WTC11 (cell line): ENCODE results near the gene MNT. TPM values are rescaled to one million over a fixed set of nuclear protein-coding genes. Genes with fewer than 3 reads are reported as not detected.

Experiments used
- ATAC-seq: fragments of 200-7000 bp; cut with Tn5 transposase; 2 replicates; pipeline ENCODE4 v1.10.0; 2021; ENCODE audit warnings: mild to moderate bottlenecking, moderate library complexity
- CTCF ChIA-PET: fragments of 300-600 bp; sonication (Branson Sonifier 250); formaldehyde crosslinking; loops from one replicate; lab custom pipeline; 2021; ENCODE audit warnings: antibody characterized with exemption; lab: Charles Lee
- POLR2A ChIA-PET: fragments of 350-600 bp; sonication (Branson Sonifier 250); formaldehyde crosslinking; loops from one replicate; lab custom pipeline; 2021; ENCODE audit warnings: antibody characterized with exemption; lab: Charles Lee
- DNase-seq: peaks from one replicate; pipeline ENCODE4 v3.0.0; 2021; ENCODE audit warnings: low spot score
- H3K27ac Mint-ChIP-seq: 2 replicates; pipeline ENCODE4 v1.8.0; 2021; ENCODE audit warnings: mixed read lengths
- H3K27me3 Mint-ChIP-seq: 2 replicates; pipeline ENCODE4 v1.8.0; 2021; ENCODE audit warnings: low read depth, mild to moderate bottlenecking, moderate library complexity, mixed read lengths
- H3K36me3 Mint-ChIP-seq: 2 replicates; pipeline ENCODE4 v1.8.0; 2021; ENCODE audit warnings: mixed read lengths
- H3K4me1 Mint-ChIP-seq: 2 replicates; pipeline ENCODE4 v1.8.0; 2022; ENCODE audit warnings: mixed read lengths
- H3K4me3 Mint-ChIP-seq: 2 replicates; pipeline ENCODE4 v1.8.0; 2021; ENCODE audit warnings: mild to moderate bottlenecking, moderate library complexity, mixed read lengths
- H3K9me3 Mint-ChIP-seq: 2 replicates; pipeline ENCODE4 v1.8.0; 2021; ENCODE audit warnings: mixed read lengths
- ESRRA ChIP-seq: sonication (generic); formaldehyde crosslinking; IDR thresholded peaks from 2 replicates; pipeline ENCODE4 v1.8.1; 2022; ENCODE audit warnings: mild to moderate bottlenecking, missing genetic modification reagents, borderline replicate concordance
- FOXK1 ChIP-seq: sonication (generic); formaldehyde crosslinking; IDR thresholded peaks from 2 replicates; pipeline ENCODE4 v1.8.0; 2022; ENCODE audit warnings: mild to moderate bottlenecking, moderate library complexity, missing genetic modification reagents
- IRF2 ChIP-seq: sonication (generic); formaldehyde crosslinking; IDR thresholded peaks from 2 replicates; pipeline ENCODE4 v1.8.0; 2022; ENCODE audit warnings: low read depth, missing genetic modification reagents, borderline replicate concordance
- MXD4 ChIP-seq: fragments of 250-450 bp; sonication (Bioruptor Pico); IDR thresholded peaks from 2 replicates; pipeline ENCODE4 v1.8.0; 2021; ENCODE audit warnings: mild to moderate bottlenecking, moderate library complexity, borderline replicate concordance
- MYBL2 ChIP-seq: sonication (generic); formaldehyde crosslinking; IDR thresholded peaks from 2 replicates; pipeline ENCODE4 v1.8.1; 2023; ENCODE audit warnings: mild to moderate bottlenecking, moderate library complexity, missing genetic modification reagents
- ZNF232 ChIP-seq: sonication (generic); formaldehyde crosslinking; IDR thresholded peaks from 2 replicates; pipeline ENCODE4 v1.8.0; 2022; ENCODE audit warnings: mild to moderate bottlenecking, missing genetic modification reagents
- ZNF416 ChIP-seq: fragments of 250-450 bp; sonication (Bioruptor Pico); IDR thresholded peaks from 2 replicates; pipeline ENCODE4 v1.9.0; 2021; ENCODE audit warnings: mild to moderate bottlenecking, inconsistent platforms
- ZNF423 ChIP-seq: fragments of 250-450 bp; sonication (Bioruptor Pico); IDR thresholded peaks from 2 replicates; pipeline ENCODE4 v2.1.2; 2022; ENCODE audit warnings: mild to moderate bottlenecking, moderate library complexity
- total RNA-seq: library from RNA; stranded (reverse); gene quantifications from 3 replicates; pipeline ENCODE4 v1.2.3, GENCODE V29; 2021
- TF ChIP-seq, protein P1 (sequence below): fragments of 200-600 bp; IDR thresholded peaks from 2 replicates; pipeline ENCODE4 v1.8.0; 2022; ENCODE audit warnings: antibody characterized with exemption
- TF ChIP-seq, protein P2 (sequence below): sonication (generic); formaldehyde crosslinking; IDR thresholded peaks from 2 replicates; pipeline ENCODE4 v1.8.1; 2023; ENCODE audit warnings: mild to moderate bottlenecking, missing genetic modification reagents, moderate library complexity
- TF ChIP-seq, protein P3 (sequence below): sonication (generic); formaldehyde crosslinking; IDR thresholded peaks from 2 replicates; pipeline ENCODE4 v1.8.1; 2023; ENCODE audit warnings: mild to moderate bottlenecking, missing genetic modification reagents, moderate library complexity
- TF ChIP-seq, protein P4 (sequence below): sonication (generic); formaldehyde crosslinking; IDR thresholded peaks from 2 replicates; pipeline ENCODE4 v1.8.1; 2022; ENCODE audit warnings: missing genetic modification reagents, borderline replicate concordance
- TF ChIP-seq, protein P5 (sequence below): sonication (generic); formaldehyde crosslinking; conservative IDR thresholded peaks from 2 replicates; pipeline ENCODE4 v1.8.1; 2022; ENCODE audit warnings: mild to moderate bottlenecking, missing genetic modification reagents
- TF ChIP-seq, protein P6 (sequence below): sonication (generic); formaldehyde crosslinking; IDR thresholded peaks from 2 replicates; pipeline ENCODE4 v1.8.0; 2022; ENCODE audit warnings: mild to moderate bottlenecking, missing genetic modification reagents

Gene MNT
- total RNA-seq, 1 experiment from 2014 or later: 21.6 TPM

DNA sequence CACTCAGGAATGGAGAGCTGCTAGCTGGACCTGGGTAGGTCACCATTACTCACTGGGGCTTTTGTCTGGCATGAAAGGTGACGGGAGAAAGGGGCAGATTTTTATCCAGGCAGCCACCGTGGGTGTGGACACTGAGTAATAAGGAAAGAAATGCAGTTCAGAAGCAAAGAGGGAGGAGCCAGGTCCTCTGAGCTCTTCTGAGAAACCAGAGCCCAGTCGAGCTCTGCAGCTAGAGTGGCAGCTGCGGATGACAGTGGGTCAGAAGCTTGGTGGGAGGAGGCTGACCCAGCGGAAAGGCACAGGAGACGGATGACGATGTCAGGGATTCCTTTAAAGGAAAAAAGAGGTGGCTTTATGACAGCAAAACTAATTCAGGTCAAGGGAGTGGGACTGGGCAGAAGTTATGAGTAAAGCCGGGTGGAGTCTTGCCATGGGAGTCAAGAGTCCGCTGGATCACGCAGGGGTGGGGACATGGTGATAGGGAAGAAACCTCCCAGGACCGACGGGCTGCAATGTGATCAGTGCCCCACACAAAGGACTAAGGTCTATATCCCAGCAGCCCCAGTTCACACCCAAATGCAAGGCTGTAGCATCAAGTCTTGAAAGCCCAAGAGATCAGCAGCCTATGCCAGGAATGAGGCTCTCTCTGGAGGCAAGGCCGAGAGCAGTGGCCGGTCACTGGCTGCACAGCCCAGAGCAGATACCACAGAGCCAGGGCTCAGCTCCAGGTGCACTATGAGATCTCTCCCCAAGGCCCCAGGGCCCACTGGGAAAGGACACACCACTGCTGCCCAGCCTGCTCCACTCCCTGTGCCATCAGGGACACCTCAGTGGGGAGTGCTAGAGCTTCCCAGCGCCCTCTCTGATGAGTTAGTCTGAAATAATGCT lies 6.3 kb upstream of the MNT start:
- ChIA-PET POLR2A (interaction anchor here (0.7 kb wide), 1 partner anchor 484 kb away, joined by 3 read pairs; no protein-coding TSS in a partner anchor), CTCF (interaction anchor here (0.7 to 2.4 kb wide), 5 partner anchors 9 to 279 kb away, joined by 3 to 24 read pairs (median 6); no protein-coding TSS in a partner anchor)
- ATAC-seq (no peak), DNase-seq (no peak)
- Mint-ChIP-seq H3K4me1 (peaks cover 6% of the 10 kb centered on the region; the same call in 1 of the 2 replicates), H3K36me3 (peaks cover 7% of the 10 kb centered on the region), H3K27me3 (0 out of 2 replicates have a peak, but pooled peaks cover 5% of the 10 kb centered on the region), H3K4me3 (no peak overlapping the region), H3K9me3 (no peaks in the 10 kb centered on the region), H3K27ac (peak overlapping the region; percentile 74)
- TF ChIP-seq, protein P1, sequence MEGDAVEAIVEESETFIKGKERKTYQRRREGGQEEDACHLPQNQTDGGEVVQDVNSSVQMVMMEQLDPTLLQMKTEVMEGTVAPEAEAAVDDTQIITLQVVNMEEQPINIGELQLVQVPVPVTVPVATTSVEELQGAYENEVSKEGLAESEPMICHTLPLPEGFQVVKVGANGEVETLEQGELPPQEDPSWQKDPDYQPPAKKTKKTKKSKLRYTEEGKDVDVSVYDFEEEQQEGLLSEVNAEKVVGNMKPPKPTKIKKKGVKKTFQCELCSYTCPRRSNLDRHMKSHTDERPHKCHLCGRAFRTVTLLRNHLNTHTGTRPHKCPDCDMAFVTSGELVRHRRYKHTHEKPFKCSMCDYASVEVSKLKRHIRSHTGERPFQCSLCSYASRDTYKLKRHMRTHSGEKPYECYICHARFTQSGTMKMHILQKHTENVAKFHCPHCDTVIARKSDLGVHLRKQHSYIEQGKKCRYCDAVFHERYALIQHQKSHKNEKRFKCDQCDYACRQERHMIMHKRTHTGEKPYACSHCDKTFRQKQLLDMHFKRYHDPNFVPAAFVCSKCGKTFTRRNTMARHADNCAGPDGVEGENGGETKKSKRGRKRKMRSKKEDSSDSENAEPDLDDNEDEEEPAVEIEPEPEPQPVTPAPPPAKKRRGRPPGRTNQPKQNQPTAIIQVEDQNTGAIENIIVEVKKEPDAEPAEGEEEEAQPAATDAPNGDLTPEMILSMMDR: no peak
- TF ChIP-seq IRF2 (no peak), ESRRA (CRISPR knock-in tag) (no peak), MYBL2 (CRISPR knock-in tag) (no peak), MXD4 (CRISPR knock-in tag) (no peak), ZNF423 (no peak), ZNF416 (CRISPR knock-in tag) (no peak), FOXK1 (CRISPR knock-in tag) (no peak)
- TF ChIP-seq, protein P2, sequence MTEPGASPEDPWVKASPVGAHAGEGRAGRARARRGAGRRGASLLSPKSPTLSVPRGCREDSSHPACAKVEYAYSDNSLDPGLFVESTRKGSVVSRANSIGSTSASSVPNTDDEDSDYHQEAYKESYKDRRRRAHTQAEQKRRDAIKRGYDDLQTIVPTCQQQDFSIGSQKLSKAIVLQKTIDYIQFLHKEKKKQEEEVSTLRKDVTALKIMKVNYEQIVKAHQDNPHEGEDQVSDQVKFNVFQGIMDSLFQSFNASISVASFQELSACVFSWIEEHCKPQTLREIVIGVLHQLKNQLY (CRISPR knock-in tag): no peak
- TF ChIP-seq, protein P3, sequence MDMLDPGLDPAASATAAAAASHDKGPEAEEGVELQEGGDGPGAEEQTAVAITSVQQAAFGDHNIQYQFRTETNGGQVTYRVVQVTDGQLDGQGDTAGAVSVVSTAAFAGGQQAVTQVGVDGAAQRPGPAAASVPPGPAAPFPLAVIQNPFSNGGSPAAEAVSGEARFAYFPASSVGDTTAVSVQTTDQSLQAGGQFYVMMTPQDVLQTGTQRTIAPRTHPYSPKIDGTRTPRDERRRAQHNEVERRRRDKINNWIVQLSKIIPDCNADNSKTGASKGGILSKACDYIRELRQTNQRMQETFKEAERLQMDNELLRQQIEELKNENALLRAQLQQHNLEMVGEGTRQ (CRISPR knock-in tag): no peak
- TF ChIP-seq, protein P4, sequence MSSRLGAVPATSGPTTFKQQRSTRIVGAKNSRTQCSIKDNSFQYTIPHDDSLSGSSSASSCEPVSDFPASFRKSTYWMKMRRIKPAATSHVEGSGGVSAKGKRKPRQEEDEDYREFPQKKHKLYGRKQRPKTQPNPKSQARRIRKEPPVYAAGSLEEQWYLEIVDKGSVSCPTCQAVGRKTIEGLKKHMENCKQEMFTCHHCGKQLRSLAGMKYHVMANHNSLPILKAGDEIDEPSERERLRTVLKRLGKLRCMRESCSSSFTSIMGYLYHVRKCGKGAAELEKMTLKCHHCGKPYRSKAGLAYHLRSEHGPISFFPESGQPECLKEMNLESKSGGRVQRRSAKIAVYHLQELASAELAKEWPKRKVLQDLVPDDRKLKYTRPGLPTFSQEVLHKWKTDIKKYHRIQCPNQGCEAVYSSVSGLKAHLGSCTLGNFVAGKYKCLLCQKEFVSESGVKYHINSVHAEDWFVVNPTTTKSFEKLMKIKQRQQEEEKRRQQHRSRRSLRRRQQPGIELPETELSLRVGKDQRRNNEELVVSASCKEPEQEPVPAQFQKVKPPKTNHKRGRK: no peak
- TF ChIP-seq, all 79 proteins: peak for 0

DNA sequence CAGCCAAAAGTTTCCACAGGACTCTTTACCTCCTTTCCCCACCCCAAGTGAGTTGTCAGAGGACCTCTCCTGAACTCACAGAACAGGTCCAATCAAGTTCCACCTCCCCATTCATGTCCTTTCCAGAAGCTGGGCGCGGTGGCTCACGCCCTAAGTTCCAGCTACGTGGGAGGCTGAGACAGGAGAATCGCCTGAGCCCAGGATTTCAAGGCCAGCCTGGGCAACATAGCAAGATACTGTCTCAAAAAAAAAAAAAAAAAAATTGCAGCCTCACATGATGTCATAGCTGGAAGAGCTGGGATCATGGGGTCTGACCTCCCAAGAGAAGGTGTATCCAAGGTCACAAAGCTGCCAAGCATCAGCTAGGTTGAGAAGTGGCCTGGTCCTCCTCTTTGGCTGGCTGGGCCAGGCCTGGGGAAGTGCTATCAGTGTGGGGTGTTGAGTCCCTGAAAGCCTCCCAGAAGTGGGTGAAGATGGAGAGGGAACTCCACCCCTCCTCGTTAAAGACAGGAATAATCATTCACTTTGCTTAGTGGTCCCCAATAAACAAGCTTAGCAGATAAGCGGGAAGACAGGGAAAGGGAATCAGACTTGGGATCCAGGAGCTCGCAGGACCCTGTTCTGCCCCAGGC lies 5.5 kb upstream of the MNT start:
- H3K27ac Mint-ChIP-seq: peak overlapping the region; percentile 48; the same call in 1 of the 2 replicates
- H3K36me3 Mint-ChIP-seq: peaks cover 7% of the 10 kb centered on the region
- H3K4me1 Mint-ChIP-seq: peaks cover 6% of the 10 kb centered on the region; the same call in 1 of the 2 replicates
- 0 out of 2 replicates have a peak, but pooled peaks cover 5% of the 10 kb centered on the region for H3K27me3 Mint-ChIP-seq
- ChIA-PET POLR2A (interaction anchor here (0.6 to 0.7 kb wide), 2 partner anchors 37 to 485 kb away, joined by 3 to 5 read pairs; no protein-coding TSS in a partner anchor), CTCF (interaction anchor here (0.7 to 2.4 kb wide), 4 partner anchors 10 to 280 kb away, joined by 4 to 24 read pairs (median 14); no protein-coding TSS in a partner anchor)
- no peak overlapping the region for H3K4me3 Mint-ChIP-seq
- TF ChIP-seq, protein P5, sequence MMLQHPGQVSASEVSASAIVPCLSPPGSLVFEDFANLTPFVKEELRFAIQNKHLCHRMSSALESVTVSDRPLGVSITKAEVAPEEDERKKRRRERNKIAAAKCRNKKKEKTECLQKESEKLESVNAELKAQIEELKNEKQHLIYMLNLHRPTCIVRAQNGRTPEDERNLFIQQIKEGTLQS (CRISPR knock-in tag): no peak
- no peak for TF ChIP-seq ZNF232 (CRISPR knock-in tag)
- TF ChIP-seq, protein P6, sequence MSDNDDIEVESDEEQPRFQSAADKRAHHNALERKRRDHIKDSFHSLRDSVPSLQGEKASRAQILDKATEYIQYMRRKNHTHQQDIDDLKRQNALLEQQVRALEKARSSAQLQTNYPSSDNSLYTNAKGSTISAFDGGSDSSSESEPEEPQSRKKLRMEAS (CRISPR knock-in tag): no peak
- no peak for TF ChIP-seq ESRRA (CRISPR knock-in tag)
- ATAC-seq (no peak), DNase-seq (no peak)
- no peaks in the 10 kb centered on the region for H3K9me3 Mint-ChIP-seq
